GM23248 (cell line): ENCODE data around the gene ODAD4. TPM values are rescaled to one million over a fixed set of nuclear protein-coding genes. Genes with fewer than 3 reads are reported as not detected.

Source experiments
- DNase-seq: peaks from one replicate; pipeline ENCODE4 v3.0.0-alpha.2; 2015
- H2AFZ ChIP-seq: fragments of 200-600 bp; sonication (generic); 2 replicates; pipeline ENCODE4 v1.6.1; 2016; ENCODE audit warnings: antibody characterized with exemption
- H3F3A ChIP-seq: fragments of 200-600 bp; sonication (generic); 2 replicates; pipeline ENCODE4 v1.6.1; 2016; ENCODE audit warnings: mild to moderate bottlenecking, antibody characterized with exemption, mixed run types; ENCODE audit not compliant: insufficient read depth
- H3K27ac ChIP-seq: fragments of 200-600 bp; sonication (generic); 2 replicates; pipeline ENCODE4 v1.5.1; 2016; ENCODE audit warnings: mild to moderate bottlenecking
- H3K27me3 ChIP-seq: fragments of 200-600 bp; sonication (generic); replicated peaks from 2 replicates; pipeline ENCODE4 v1.6.1; 2016; ENCODE audit warnings: mild to moderate bottlenecking; ENCODE audit not compliant: insufficient read depth
- H3K36me3 ChIP-seq: fragments of 200-600 bp; sonication (generic); 2 replicates; pipeline ENCODE4 v1.6.1; 2016; ENCODE audit warnings: low read depth, mild to moderate bottlenecking
- H3K4me1 ChIP-seq: fragments of 200-600 bp; sonication (generic); 2 replicates; pipeline ENCODE4 v1.6.1; 2016; ENCODE audit warnings: mild to moderate bottlenecking; ENCODE audit not compliant: insufficient read depth
- H3K4me2 ChIP-seq: fragments of 200-600 bp; sonication (generic); one replicate; pipeline ENCODE4 v1.6.1; 2016; ENCODE audit warnings: mild to moderate bottlenecking; ENCODE audit not compliant: unreplicated experiment
- H3K4me3 ChIP-seq: fragments of 200-600 bp; sonication (generic); 2 replicates; pipeline ENCODE4 v1.5.1; 2016; ENCODE audit warnings: mild to moderate bottlenecking
- H3K79me2 ChIP-seq: fragments of 200-600 bp; sonication (generic); 2 replicates; pipeline ENCODE4 v1.6.1; 2016; ENCODE audit warnings: mild to moderate bottlenecking; ENCODE audit not compliant: insufficient read depth
- H3K9ac ChIP-seq: fragments of 200-600 bp; sonication (generic); 2 replicates; pipeline ENCODE4 v1.6.1; 2016; ENCODE audit warnings: mild to moderate bottlenecking
- H3K9me2 ChIP-seq: fragments of 200-600 bp; sonication (generic); 2 replicates; pipeline ENCODE4 v1.6.1; 2016; ENCODE audit warnings: mixed run types, mild to moderate bottlenecking, moderate library complexity; ENCODE audit not compliant: insufficient read depth
- H3K9me3 ChIP-seq: fragments of 200-600 bp; sonication (generic); one replicate; pipeline ENCODE4 v1.6.1; 2017; ENCODE audit warnings: low read depth
- H4K20me1 ChIP-seq: fragments of 200-600 bp; sonication (generic); 2 replicates; pipeline ENCODE4 v1.6.0; 2016; ENCODE audit not compliant: insufficient read depth
- EZH2 ChIP-seq: fragments of 200-600 bp; sonication (generic); IDR thresholded peaks from 2 replicates; pipeline ENCODE4 v1.6.1; 2018; ENCODE audit warnings: antibody characterized with exemption, mild to moderate bottlenecking; ENCODE audit not compliant: insufficient read depth, poor library complexity, severe bottlenecking
- EZH2phosphoT487 ChIP-seq: fragments of 200-600 bp; sonication (generic); IDR thresholded peaks from 2 replicates; pipeline ENCODE4 v1.6.1; 2018; ENCODE audit warnings: antibody characterized with exemption, moderate library complexity, mild to moderate bottlenecking, low read depth; ENCODE audit not compliant: insufficient read depth
- WGBS, 2 experiments: methylation state at CpG; one replicate each; pipeline ENCODE4 v1.1.6; 2015 to 2017; ENCODE audit warnings: low lambda C conversion rate in 2 of 2, low coverage in 1 of 2; ENCODE audit errors: missing lambda C conversion rate in 2 of 2; 5-methylcytosine and 5-hydroxymethylcytosine counted together
- in situ Hi-C: fragments of 300-500 bp; cut with MboI; formaldehyde crosslinking; loops from 2 replicates; pipeline ENCODE4 v1.15.0; 2020
- polyA plus RNA-seq: library from polyadenylated mRNA; unstranded; fragments of >200 nt; fragmentation: Nextera tagmentation; extraction: Ambion mirVana; gene quantifications from 2 replicates; pipeline ENCODE4 v1.2.1, GENCODE V29; 2016
- total RNA-seq: library from RNA; depleted of rRNA; stranded (reverse); fragments of >200 nt; shearing (Covaris generic); gene quantifications from 2 replicates; pipeline ENCODE4 v1.2.3, GENCODE V29; 2014; rRNA removed

Gene ODAD4, protein sequence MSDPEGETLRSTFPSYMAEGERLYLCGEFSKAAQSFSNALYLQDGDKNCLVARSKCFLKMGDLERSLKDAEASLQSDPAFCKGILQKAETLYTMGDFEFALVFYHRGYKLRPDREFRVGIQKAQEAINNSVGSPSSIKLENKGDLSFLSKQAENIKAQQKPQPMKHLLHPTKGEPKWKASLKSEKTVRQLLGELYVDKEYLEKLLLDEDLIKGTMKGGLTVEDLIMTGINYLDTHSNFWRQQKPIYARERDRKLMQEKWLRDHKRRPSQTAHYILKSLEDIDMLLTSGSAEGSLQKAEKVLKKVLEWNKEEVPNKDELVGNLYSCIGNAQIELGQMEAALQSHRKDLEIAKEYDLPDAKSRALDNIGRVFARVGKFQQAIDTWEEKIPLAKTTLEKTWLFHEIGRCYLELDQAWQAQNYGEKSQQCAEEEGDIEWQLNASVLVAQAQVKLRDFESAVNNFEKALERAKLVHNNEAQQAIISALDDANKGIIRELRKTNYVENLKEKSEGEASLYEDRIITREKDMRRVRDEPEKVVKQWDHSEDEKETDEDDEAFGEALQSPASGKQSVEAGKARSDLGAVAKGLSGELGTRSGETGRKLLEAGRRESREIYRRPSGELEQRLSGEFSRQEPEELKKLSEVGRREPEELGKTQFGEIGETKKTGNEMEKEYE
- total RNA-seq: 0.25 and 0.54 TPM in 2 replicates
- polyA plus RNA-seq: 0.81 and 1.4 TPM in 2 replicates

DNA sequence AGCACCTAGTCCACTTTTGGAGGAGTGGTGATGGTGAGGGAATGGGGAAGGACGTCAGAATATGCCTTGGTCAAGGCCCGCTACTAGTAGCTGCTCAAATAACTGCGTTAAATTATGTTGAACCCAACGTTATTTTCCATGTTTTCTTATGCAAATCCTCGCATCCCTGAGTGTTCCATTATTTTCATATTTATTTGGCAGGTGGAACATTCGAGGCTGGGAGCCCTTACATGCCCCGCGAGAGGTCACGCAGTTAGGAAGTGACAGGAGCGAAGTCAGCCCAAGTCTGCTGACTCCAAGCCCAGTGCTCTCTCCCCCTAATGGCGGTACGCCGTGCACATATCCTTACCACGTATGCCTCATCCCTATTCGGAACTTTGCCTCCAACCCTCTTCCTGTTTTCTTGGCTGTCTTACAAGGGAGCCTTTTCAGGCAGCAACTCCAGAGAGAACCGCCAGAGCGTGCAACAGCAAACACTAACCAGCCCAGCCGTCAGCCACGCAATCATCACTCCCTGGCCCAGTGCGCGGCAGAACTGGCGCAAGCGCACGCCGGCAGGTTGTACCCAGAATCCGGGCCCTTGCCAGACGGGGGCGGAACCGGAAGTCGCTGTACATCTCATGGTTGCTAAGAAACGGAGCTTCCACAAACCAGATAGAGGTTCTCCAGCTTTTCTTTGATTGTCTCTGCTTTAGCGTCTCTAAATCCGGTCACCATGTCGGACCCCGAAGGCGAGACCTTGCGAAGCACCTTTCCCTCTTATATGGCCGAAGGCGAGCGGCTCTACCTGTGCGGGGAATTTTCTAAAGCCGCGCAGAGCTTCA is at the start of gene ODAD4:
Gene ODAD4 (plus strand): TSS at position 609 of the 824 bp plus-strand sequence. CDS start 107 bp downstream, at position 716.
- peak; percentile 99 for DNase-seq
- Histone ChIP-seq H3K4me3 (peak within 1 kb of the TSS; percentile 80), H3K9me3 (no peaks in the 10 kb centered on the region), H3K79me2 (no peaks in the 10 kb centered on the region), H3K4me2 (peak within 1 kb of the TSS; percentile 93), H3K9me2 (no peaks in the 10 kb centered on the region), H4K20me1 (no peaks in the 10 kb centered on the region), H2AFZ (peak within 1 kb of the TSS; percentile 98), H3K27ac (peak within 1 kb of the TSS; percentile 84), H3K4me1 (peaks cover 11% of the 10 kb centered on the region), H3F3A (peaks cover 9% of the 10 kb centered on the region), H3K9ac (peak within 1 kb of the TSS; percentile 81), H3K36me3 (no peaks in the 10 kb centered on the region), H3K27me3 (no peaks in the 10 kb centered on the region)
- WGBS, 2 experiments: 3% methylated on average over 43 of the region's 43 CpGs
- TF ChIP-seq EZH2phosphoT487 (no peak), EZH2 (no peak)
- in situ Hi-C loops: no loop called here

DNA sequence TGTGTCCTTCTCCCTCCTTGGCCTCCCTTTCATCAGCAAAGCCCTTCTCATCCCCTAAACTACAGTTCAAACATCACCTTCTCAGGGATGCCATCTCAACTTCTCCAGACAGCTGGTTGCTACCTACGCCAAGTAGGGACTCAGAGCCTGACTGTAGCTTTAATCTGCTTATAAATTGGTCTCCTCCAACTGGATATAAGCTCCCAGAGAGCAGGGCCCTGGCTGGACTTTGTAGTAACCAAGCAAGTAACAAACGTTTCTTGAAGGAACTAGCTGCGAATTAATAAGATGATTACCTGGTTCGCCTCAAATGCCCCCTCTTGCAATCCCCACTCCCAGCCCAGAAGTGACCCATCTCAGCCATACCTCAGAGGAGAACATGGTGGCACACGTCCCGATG is 47.7 kb upstream of the ODAD4 start:
- no peak overlapping the region for H3K27ac ChIP-seq
- H3K27me3 ChIP-seq: no peaks in the 10 kb centered on the region
- 87 to 92% methylated on average over 6 of the region's 6 CpGs for WGBS, 2 experiments
- no peak overlapping the region for H3K4me3 ChIP-seq
- H3K4me2 ChIP-seq: no peak overlapping the region
- no peak overlapping the region for H3K9ac ChIP-seq
- H3F3A ChIP-seq: peaks cover 25% of the 10 kb centered on the region
- no peak for DNase-seq
- H3K79me2 ChIP-seq: peaks cover 78% of the 10 kb centered on the region
- in situ Hi-C loops: no loop called here
- no peaks in the 10 kb centered on the region for H4K20me1 ChIP-seq
- no peak for TF ChIP-seq EZH2
- no peak for TF ChIP-seq EZH2phosphoT487
- H3K9me3 ChIP-seq: no peaks in the 10 kb centered on the region
- peaks cover 72% of the 10 kb centered on the region for H3K36me3 ChIP-seq
- no peak overlapping the region for H2AFZ ChIP-seq
- no peaks in the 10 kb centered on the region for H3K9me2 ChIP-seq
- no peaks in the 10 kb centered on the region for H3K4me1 ChIP-seq

DNA sequence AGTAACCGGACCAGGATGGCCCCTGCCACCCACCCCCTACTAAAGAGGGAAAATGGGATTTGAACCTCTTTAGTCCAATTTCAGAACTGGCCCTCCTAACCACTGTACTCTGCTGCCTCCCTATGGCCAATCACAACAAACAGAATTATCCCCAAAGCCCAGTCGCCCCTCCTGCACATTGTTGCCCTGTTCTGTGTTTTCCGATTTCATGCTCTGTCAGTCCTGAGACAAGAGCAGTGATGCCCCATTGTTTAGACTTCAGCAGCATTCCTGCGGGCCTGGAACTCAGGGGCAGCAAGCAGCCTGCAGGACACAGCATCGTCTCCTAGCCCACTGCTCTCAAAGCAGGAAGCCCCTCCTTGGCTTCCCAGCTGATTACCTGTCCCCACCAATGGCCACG is 44.7 kb upstream of the ODAD4 start:
- Histone ChIP-seq H3K9me3 (no peaks in the 10 kb centered on the region), H3K9me2 (no peaks in the 10 kb centered on the region), H2AFZ (no peak overlapping the region), H3K36me3 (peaks cover 77% of the 10 kb centered on the region), H3K27ac (no peak overlapping the region), H3K9ac (no peak overlapping the region), H3K27me3 (no peaks in the 10 kb centered on the region), H3K4me2 (no peak overlapping the region), H4K20me1 (no peaks in the 10 kb centered on the region), H3K4me1 (no peaks in the 10 kb centered on the region), H3K4me3 (no peak overlapping the region), H3K79me2 (peaks cover 80% of the 10 kb centered on the region), H3F3A (peaks cover 25% of the 10 kb centered on the region)
- in situ Hi-C loops: no loop called here
- 82 to 84% methylated on average over 6 of the region's 6 CpGs for WGBS, 2 experiments
- TF ChIP-seq EZH2 (no peak), EZH2phosphoT487 (no peak)
- no peak for DNase-seq

DNA sequence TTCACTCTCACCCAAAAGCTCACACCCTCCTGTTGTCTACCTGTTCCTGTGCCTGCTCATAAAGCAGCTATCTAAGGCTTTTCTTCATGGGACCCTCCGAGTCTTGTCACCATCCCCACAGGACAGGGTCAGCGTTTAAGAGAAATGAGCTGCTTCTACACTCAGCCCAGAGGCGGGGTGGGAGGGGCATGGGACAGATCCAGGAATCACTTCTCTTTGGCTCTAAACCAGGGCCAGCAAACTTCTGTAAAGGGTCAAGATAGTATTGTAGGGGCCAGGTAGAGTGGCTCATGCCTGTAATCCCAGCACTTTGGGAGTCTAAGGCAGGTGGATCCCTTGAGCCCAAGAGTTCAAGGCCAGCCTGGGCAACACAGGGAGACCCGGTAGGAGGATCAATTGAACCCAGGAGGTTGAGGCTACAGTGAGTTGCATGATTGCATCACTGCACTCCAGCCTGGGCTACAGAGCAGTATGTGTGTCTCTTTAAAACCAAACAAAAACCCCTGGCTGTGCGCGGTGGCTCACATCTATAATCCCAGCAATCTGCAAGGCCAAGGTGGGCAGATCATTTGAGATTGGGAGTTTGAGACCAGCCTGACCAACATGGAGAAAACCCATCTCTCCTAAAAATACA is 42.0 kb upstream of the ODAD4 start:
- Histone ChIP-seq H4K20me1 (no peaks in the 10 kb centered on the region), H3K9me3 (no peaks in the 10 kb centered on the region), H3K36me3 (peaks cover 85% of the 10 kb centered on the region), H3K4me3 (no peak overlapping the region), H3K4me1 (no peaks in the 10 kb centered on the region), H3K9me2 (no peaks in the 10 kb centered on the region), H3K27ac (no peak overlapping the region), H3K9ac (no peak overlapping the region), H3K79me2 (peaks cover 77% of the 10 kb centered on the region), H3K27me3 (no peaks in the 10 kb centered on the region), H3K4me2 (no peak overlapping the region), H2AFZ (no peak overlapping the region), H3F3A (peaks cover 21% of the 10 kb centered on the region)
- DNase-seq: no peak
- in situ Hi-C loops: no loop called here
- TF ChIP-seq EZH2phosphoT487 (no peak), EZH2 (no peak)
- WGBS, 2 experiments: 96 to 97% methylated on average over 6 of the region's 6 CpGs
